ENCODE measurements around the gene TNS3. TPM values are rescaled to one million over a fixed set of nuclear protein-coding genes. Genes with fewer than 3 reads are reported as not detected.
A peak's percentile ranks its signal among the peaks of the same experiment; 100 is the strongest.

TNS3 gene
- polyA plus RNA-seq, 1 of the 3 experiments (the other 2 are of a cell fraction): 72.3 TPM

GRCh38 chr7:47375121-47375938 is 206.6 kb downstream of the TNS3 start:
- H3K79me2 ChIP-seq (ENCODE audit: insufficient read depth): no peaks in the 10 kb centered on the region
- H2AFZ ChIP-seq (ENCODE audit: low read depth): no peak overlapping the region
- peaks cover 0 to 42% of the 10 kb centered on the region in 2 experiments for H3K36me3 ChIP-seq (replicated peaks in 1 of 2; ENCODE audit: control insufficient read depth in 1 of 2, insufficient read depth in 2 of 2, low read length in 1 of 2)
- no peaks in the 10 kb centered on the region for H3K9me2 ChIP-seq
- TF ChIP-seq ZBTB33 (IDR thresholded peaks at IDR 0.05; ENCODE audit: borderline replicate concordance, low read depth) (no peak), PBX3 (IDR thresholded peaks at IDR 0.05) (peak; percentile 33; the same call in 1 of the 2 replicates)
- H3K27me3 ChIP-seq (ENCODE audit: insufficient read depth): no peaks in the 10 kb centered on the region
- H3K9ac ChIP-seq: no peak overlapping the region
- H3K27ac ChIP-seq (ENCODE audit: low read depth in 2 of 2, low read length in 1 of 2): no peak overlapping the region
- ChIA-PET POLR2A (no interaction called here), CTCF (interaction anchor here (6.1 kb wide), 1 partner anchor 109 kb away, joined by 35 read pairs; no protein-coding TSS in a partner anchor)
- no peak for DNase-seq
- no peaks in the 10 kb centered on the region for H3K9me3 ChIP-seq
- peaks cover 18 to 38% of the 10 kb centered on the region in 2 experiments for H3K4me1 ChIP-seq (ENCODE audit: control insufficient read depth in 1 of 2, insufficient read depth in 2 of 2, low read depth in 1 of 2, low read length in 1 of 2)
- no peak overlapping the region for H3K4me2 ChIP-seq
- peaks cover 3% of the 10 kb centered on the region for H3F3A ChIP-seq (replicated peaks; ENCODE audit: insufficient read depth)
- no peak overlapping the region for H3K4me3 ChIP-seq (ENCODE audit: low read depth in 2 of 2, low read length in 1 of 2)
- 81% methylated on average over 11 of the region's 11 CpGs for WGBS (ENCODE audit: low lambda C conversion rate)
- H4K20me1 ChIP-seq (ENCODE audit: insufficient read depth): peaks cover 56% of the 10 kb centered on the region

GRCh38 chr7:47374538-47374937 is 207.4 kb downstream of the TNS3 start:
- POLR2A ChIA-PET: no interaction called here
- 100% methylated on average over 3 of the region's 3 CpGs for WGBS (ENCODE audit: low lambda C conversion rate)
- CTCF ChIA-PET: interaction anchor here (1.2 to 6.1 kb wide), 3 partner anchors 8 to 108 kb away, joined by 4 to 35 read pairs (median 5); no protein-coding TSS in a partner anchor
- Histone ChIP-seq H3K9me3 (no peaks in the 10 kb centered on the region), H3K4me1 (ENCODE audit: control insufficient read depth in 1 of 2, insufficient read depth in 2 of 2, low read depth in 1 of 2, low read length in 1 of 2) (peaks cover 10 to 30% of the 10 kb centered on the region in 2 experiments), H3K4me3 (ENCODE audit: low read depth in 2 of 2, low read length in 1 of 2) (no peak overlapping the region), H3K27ac (ENCODE audit: low read depth in 2 of 2, low read length in 1 of 2) (peak overlapping the region in 1 of 2 experiments; percentile 50; a peak in 2 of 4 replicates), H3K4me2 (no peak overlapping the region), H3K79me2 (ENCODE audit: insufficient read depth) (no peaks in the 10 kb centered on the region), H4K20me1 (ENCODE audit: insufficient read depth) (peaks cover 53% of the 10 kb centered on the region), H3K27me3 (ENCODE audit: insufficient read depth) (no peaks in the 10 kb centered on the region), H3F3A (replicated peaks; ENCODE audit: insufficient read depth) (no peaks in the 10 kb centered on the region), H3K36me3 (replicated peaks in 1 of 2; ENCODE audit: control insufficient read depth in 1 of 2, insufficient read depth in 2 of 2, low read length in 1 of 2) (peaks cover 0 to 44% of the 10 kb centered on the region in 2 experiments), H2AFZ (ENCODE audit: low read depth) (no peak overlapping the region), H3K9ac (no peak overlapping the region), H3K9me2 (no peaks in the 10 kb centered on the region)
- no peak for TF ChIP-seq EP300 (IDR thresholded peaks at IDR 0.05; ENCODE audit: borderline replicate concordance in 1 of 2, low read depth in 1 of 2, low read length in 1 of 2)
- no peak for TF ChIP-seq MAX (IDR thresholded peaks at IDR 0.05; ENCODE audit: low read depth)
- TF ChIP-seq USF1 (IDR thresholded peaks at IDR 0.05; ENCODE audit: borderline replicate concordance, low read depth): no peak
- no peak for TF ChIP-seq RCOR1 (IDR thresholded peaks at IDR 0.05; ENCODE audit: low read length)
- no peak for TF ChIP-seq NFIC (IDR thresholded peaks at IDR 0.05; ENCODE audit: borderline replicate concordance)
- no peak for TF ChIP-seq RAD21 (IDR thresholded peaks at IDR 0.05; ENCODE audit: low read length)
- no peak for TF ChIP-seq IRF3 (IDR thresholded peaks at IDR 0.05; ENCODE audit: low read depth, low read length)
- DNase-seq: no peak

Data from SK-N-SH (cell line).